Activated CD4-positive, CD25-positive, alpha-beta regulatory T cell treated with anti-CD3 and anti-CD28 coated beads, Interleukin-2, amount 50 U/mL, for 72 hours (primary cell): ENCODE measurements around the gene CREB1.

ENCODE experiments used
- DNase-seq: peaks from one replicate; pipeline ENCODE4 v3.0.0; 2021

Gene CREB1

GRCh38 chr2:207546822-207547221 is 17.1 kb downstream of the CREB1 start:
- no peak for DNase-seq

- no peak for DNase-seq
These were observed 19.4 kb downstream of the CREB1 start for GRCh38 chr2:207549145-207549544.

- no peak for DNase-seq
These were observed 28.3 kb downstream of the CREB1 start for GRCh38 chr2:207558079-207558491.

- no peak for DNase-seq
These were observed 31.8 kb downstream of the CREB1 start for GRCh38 chr2:207561386-207562080.

- no peak for DNase-seq
These were observed 36.2 kb downstream of the CREB1 start for GRCh38 chr2:207565736-207566500.

- DNase-seq = no peak
These were observed 37.9 kb downstream of the CREB1 start for GRCh38 chr2:207567671-207568070.

- no peak for DNase-seq
These were observed 41.6 kb downstream of the CREB1 start for GRCh38 chr2:207571370-207571769.

GRCh38 chr2:207584952-207585351 is 55.2 kb downstream of the CREB1 start:
- no peak for DNase-seq

GRCh38 chr2:207587305-207587704 is 57.5 kb downstream of the CREB1 start:
- no peak for DNase-seq

- no peak for DNase-seq
These were observed 59.4 kb downstream of the CREB1 start for GRCh38 chr2:207589143-207589542.

- DNase-seq = no peak
These were observed 63.5 kb downstream of the CREB1 start for GRCh38 chr2:207593277-207593676.

- DNase-seq = no peak
These were observed 64.5 kb downstream of the CREB1 start for GRCh38 chr2:207594264-207594663.

GRCh38 chr2:207594731-207595130 is 65.0 kb downstream of the CREB1 start:
- DNase-seq = no peak

- no peak for DNase-seq
These were observed 69.9 kb downstream of the CREB1 start for GRCh38 chr2:207599636-207600035.

GRCh38 chr2:207600231-207600630 is 70.5 kb downstream of the CREB1 start:
- no peak for DNase-seq

- no peak for DNase-seq
These were observed 72.0 kb downstream of the CREB1 start for GRCh38 chr2:207601774-207602173.

GRCh38 chr2:207603486-207603885 is 73.7 kb downstream of the CREB1 start:
- DNase-seq = no peak

GRCh38 chr2:207606399-207606798 is 76.6 kb downstream of the CREB1 start:
- no peak for DNase-seq

GRCh38 chr2:207606829-207607228 is 77.1 kb downstream of the CREB1 start:
- no peak for DNase-seq

- DNase-seq = no peak
These were observed 83.0 kb downstream of the CREB1 start for GRCh38 chr2:207612714-207613113.

GRCh38 chr2:207614824-207615223 is 85.1 kb downstream of the CREB1 start:
- no peak for DNase-seq

- no peak for DNase-seq
These were observed 86.4 kb downstream of the CREB1 start for GRCh38 chr2:207616185-207616584.

GRCh38 chr2:207617011-207617671 is 87.4 kb downstream of the CREB1 start:
- DNase-seq = no peak

GRCh38 chr2:207619764-207620203 is 90.0 kb downstream of the CREB1 start:
- DNase-seq = no peak
